ENCODE results near the gene ZNF239.
A peak's percentile ranks its signal among the peaks of the same experiment; 100 is the strongest.
"Not testable (repeated sequence)": the region's sequence is repeated elsewhere in the genome, so short reads cannot be mapped to it uniquely, and the experiment has no call there.

Gene ZNF239

DNA sequence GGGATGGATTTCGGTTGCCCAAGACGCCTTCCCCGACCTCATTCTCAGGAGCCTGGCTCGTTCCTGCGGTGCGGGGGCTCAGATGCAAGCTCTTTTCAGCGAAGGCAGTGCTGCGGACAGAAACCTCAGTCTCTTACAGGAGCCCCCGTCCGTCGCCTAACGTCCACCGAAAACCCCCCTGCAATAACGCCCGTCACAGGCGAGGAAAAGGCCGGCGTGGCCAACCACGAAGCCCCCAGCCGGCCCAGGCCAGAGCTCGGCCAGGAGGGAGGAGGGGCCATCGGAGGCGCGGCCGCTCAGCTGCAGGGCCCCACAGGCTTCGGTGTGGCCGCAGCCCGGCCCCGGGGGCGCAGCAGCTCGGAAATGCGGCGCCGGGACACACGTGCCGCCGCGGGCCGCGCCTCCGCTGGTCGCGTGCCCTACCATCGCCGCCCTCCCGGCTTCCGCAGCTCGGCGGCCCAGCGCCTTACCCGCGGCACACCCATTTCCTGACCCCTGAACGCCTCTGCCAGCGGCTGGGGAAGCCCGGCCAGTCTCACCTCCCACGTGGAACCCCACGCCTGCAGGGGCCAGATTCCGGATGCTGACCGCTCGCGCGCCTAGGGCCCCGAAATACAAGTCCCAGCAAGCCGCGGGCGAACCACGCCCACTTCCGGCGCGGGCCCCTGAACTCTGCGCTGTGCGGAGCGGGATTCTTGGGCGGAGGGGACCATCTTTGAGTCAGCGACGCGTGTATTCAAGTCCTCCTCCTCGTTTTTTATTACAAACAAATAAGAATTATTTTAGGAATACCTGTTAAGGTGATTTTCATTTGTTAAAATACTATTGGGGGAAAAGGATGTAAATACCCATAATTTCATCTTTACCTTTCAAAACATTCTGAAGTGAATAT, at the start of gene ZNF239:
ZNF239 (minus strand) TSS at position 616 of the 892 bp plus-strand sequence. CDS start 16,537 bp downstream, outside the sequence.
- no peak for TF ChIP-seq ZNF274 (IDR thresholded peaks at IDR 0.05; ENCODE audit: low read depth, low read length)
- peak within 1 kb of the TSS; percentile 38; the same call in 1 of the 2 replicates for H3K4me3 ChIP-seq (ENCODE audit: low read length)

DNA sequence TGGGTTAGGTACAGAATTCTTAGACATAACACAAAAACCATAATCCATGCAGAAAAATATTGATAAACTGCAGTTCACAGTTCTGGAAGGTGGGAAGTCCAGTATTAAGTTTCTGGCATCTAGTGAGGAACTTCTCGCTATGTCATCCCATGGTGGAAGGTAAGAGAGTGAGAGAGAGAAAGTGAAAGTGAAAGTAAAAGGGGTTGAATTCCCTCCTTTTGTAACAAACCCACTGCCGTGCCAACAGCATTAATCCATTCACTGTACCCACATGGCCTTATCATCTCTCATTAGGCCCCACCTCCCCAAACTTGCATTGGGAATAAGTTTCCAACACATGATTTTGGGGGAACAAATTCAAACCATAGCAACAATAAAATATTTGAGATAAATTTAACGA, 48.9 kb upstream of the ZNF239 start:
- no peak overlapping the region for H3K4me3 ChIP-seq (ENCODE audit: low read length)
- no peak for TF ChIP-seq ZNF274 (IDR thresholded peaks at IDR 0.05; ENCODE audit: low read depth, low read length)

DNA sequence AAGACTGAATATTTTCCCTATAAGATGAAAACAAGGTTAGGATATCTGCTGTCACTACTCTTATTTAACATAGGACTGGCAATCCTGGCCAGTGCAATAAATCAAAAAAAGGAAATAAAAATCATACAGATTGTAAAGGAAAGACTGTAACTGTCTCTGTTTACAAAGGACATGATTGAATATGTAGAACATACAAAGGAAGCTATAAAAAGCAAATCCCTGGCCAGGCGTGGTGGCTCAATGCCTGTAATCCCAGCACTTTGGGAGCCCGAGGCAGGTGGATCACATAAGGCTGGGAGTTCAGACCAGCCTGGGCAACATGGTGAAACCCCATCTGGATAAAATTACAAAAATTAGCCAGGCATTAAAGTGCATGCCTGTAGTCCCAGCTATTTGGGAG, 47.6 kb upstream of the ZNF239 start:
- no peak for TF ChIP-seq ZNF274 (IDR thresholded peaks at IDR 0.05; ENCODE audit: low read depth, low read length)
- no peak overlapping the region for H3K4me3 ChIP-seq (ENCODE audit: low read length)

DNA sequence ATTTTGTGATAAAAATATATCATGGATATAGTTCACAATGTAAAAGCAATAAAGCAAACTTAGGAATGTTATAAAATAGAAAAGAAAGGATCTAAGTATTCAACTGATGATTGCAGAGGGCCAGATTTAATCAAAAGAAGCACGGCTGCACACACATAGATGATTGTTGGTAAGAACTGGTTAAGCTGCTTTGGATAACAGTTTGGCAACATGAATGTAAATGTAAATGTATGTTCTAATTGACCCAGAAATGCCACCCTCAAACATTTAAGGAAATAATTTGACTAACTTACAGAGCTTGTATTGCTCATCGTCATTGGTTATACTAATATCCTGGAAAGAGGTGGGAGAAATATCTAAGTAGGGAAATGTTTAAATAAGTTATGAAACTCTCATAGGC, 45.0 kb upstream of the ZNF239 start:
- TF ChIP-seq ZNF274 (IDR thresholded peaks at IDR 0.05; ENCODE audit: low read depth, low read length), result no peak
- H3K4me3 ChIP-seq (ENCODE audit: low read length), result no peak overlapping the region

DNA sequence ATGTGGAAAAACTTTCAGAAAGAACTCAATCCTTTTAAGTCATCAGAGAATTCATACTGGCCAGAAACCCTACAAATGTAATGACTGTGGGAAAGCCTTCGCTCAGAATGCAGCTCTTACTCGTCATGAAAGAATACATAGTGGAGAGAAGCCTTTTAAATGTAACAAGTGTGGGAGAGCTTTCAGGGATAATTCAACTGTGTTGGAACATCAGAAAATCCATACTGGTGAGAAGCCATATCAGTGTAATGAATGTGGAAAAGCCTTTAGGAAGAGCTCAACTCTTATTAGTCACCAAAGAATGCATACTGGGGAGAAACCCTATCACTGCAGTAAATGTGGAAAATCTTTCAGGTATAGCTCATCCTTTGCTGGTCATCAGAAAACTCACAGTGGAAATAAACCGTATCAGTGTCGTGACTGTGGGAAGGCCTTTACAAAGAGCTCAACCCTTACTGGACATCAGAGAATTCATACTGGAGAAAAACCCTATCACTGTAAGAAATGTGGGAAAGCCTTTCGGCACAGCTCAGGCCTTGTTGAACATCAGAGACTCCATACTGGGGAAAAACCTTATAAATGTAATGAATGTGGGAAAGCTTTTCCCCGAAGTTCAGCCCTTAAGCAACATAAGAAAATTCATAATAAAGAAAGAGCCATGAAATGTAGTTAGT, 42.4 kb upstream of the ZNF239 start:
- peak; percentile 76 for TF ChIP-seq ZNF274 (IDR thresholded peaks at IDR 0.05; ENCODE audit: low read depth, low read length)
- H3K4me3 ChIP-seq (ENCODE audit: low read length), result no peak overlapping the region

DNA sequence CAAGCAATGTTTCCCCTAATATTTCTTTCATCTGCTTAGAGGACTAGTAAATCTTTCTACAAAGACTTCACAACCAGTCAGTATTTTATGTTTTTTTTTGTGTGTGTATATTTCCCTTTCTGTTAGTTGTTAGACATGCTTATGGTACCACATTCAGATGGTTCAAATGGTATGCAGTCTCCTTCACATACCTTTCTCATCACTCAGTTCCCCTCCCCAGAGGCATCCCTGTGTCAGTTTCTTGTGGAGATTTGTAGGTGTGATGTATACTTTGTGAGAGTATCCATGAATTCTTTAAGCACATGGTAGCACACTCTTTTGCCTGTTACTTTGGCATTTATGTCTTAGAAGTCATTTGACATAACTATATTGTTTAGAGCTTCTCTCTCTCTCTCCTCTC, 36.2 kb upstream of the ZNF239 start:
- no peak overlapping the region for H3K4me3 ChIP-seq (ENCODE audit: low read length)
- no peak for TF ChIP-seq ZNF274 (IDR thresholded peaks at IDR 0.05; ENCODE audit: low read depth, low read length)

DNA sequence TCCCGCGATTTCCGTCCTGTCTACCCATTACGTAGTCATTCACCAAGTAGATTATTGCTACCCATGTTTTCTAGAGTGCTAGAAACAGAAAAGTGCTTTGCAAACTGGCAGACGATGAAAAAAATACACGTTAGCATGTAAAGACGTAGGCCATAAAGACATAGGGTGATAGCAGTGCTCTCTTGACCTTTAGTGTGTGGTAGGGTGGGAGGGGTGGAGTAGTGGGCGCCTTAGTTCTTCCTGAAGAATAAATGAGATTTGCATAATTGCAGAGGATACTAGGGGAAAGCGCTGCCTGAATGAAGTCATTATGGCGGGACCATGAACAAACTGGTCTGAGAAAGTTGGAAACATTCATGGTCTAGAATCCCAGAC, 32.8 kb upstream of the ZNF239 start:
- peak overlapping the region; percentile 69; the same call in 1 of the 2 replicates for H3K4me3 ChIP-seq (ENCODE audit: low read length)
- no peak for TF ChIP-seq ZNF274 (IDR thresholded peaks at IDR 0.05; ENCODE audit: low read depth, low read length)

DNA sequence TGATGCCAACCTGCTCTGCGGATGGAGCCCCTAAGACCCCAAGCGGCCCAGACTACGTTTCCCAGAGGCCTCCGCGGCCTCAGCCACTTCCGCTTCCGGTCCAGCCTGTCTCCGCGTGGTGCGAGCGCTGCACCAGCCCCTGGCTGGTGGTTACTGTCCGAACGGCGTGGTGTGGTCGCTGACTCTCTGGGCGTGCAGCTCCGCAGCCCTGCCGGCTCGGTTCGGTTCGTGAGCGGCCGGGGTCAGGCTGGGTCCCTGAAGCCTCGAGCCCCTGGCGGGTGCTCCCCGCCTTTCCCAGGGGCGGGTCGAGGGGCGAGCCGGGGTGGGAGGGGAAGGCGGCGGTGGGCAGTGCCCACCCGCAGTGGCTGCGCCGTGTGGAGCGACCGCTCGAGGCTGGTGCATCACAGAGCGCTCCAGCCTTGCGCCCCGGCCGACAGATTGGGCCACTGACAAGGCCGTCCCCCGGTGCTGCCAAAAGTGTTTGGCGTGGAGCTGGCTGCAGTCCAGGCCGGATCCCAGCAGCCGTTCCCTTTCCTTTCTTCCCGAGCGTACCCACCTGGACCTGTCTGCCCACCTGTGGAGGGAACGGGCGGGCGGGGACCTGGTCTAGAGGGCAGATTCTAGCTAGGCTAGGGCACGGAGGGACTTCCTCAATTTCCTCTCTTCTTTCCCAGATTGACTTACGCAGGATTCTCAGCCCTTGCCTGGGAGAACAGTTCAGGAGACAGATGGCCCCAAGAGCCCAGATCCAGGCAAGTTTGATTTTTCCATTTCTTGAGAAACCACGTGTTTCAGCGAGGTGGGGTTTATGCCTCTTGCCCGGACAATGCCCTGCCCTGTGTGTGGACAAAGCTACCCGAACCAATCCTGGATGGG, 32.1 kb upstream of the ZNF239 start, which contains the start of gene ZNF485:
ZNF485 (plus strand) TSS at position 116 of the 876 bp plus-strand sequence; CDS start at position 729, 613 bp downstream.
- TF ChIP-seq ZNF274 (IDR thresholded peaks at IDR 0.05; ENCODE audit: low read depth, low read length), result no peak
- H3K4me3 ChIP-seq (ENCODE audit: low read length), result peak within 1 kb of the TSS; percentile 69

DNA sequence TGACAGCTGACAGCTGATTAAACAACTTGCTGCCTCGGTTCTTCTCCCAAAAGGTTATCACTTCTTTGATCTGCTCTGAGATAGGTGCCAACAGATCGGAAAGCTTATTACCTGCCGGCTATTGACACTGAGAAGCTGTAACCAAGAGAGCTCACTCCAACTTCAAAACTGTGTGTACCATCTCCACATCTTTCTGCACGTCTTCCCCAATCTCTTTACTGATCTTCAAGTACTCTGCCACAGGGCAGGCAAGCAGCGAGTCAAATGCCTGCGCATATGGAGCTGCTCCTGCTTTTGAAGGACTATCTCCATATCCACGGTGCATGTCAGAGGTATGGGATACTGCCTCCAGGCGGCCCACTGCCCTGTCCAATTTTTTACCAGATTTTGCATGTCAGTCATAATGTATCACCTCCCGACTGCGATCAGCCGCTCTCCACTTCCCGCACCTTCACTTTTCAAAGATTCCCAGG, 31.5 kb upstream of the ZNF239 start:
- H3K4me3 ChIP-seq (ENCODE audit: low read length), result no peak overlapping the region; the same call in 1 of the 2 replicates
- TF ChIP-seq ZNF274 (IDR thresholded peaks at IDR 0.05; ENCODE audit: low read depth, low read length), result no peak

DNA sequence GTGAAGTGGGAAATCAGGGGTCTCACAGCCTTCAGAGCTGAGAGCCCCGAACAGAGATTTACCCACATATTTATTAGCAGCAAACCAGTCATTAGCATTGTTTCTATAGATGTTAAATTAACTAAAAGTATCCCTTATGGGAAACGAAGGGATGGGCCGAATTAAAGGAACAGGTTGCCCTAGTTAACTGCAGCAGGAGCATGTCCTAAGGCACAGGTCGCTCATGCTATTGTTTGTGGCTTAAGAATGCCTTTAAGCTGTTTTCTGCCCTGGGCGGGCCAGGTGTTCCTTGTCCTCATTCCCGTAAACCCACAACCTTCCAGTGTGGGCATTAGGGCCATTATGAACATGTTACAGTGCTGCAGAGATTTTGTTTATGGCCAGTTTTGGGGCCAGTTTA, 27.2 kb upstream of the ZNF239 start:
- H3K4me3 ChIP-seq (ENCODE audit: low read length), result not testable (repeated sequence)

DNA sequence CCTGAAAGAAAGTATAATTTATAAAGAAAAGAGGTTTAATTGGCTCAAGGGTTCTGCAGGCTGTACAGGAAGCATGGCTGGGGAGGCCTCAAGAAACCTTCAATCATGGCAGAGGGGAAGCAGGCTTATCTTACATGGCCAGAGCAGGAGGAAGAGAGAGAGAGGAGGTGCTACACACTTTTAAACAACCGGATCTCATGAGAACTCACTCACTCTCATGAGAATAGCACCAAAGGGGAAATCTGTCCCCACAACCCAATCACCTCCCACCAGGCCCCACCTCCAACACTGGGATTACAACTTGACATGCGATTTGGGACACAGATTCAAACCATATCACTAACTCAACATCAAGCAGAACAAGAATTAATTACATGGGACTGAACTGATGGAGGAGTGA, 24.9 kb upstream of the ZNF239 start:
- TF ChIP-seq ZNF274 (IDR thresholded peaks at IDR 0.05; ENCODE audit: low read depth, low read length), result no peak
- H3K4me3 ChIP-seq (ENCODE audit: low read length), result no peak overlapping the region

DNA sequence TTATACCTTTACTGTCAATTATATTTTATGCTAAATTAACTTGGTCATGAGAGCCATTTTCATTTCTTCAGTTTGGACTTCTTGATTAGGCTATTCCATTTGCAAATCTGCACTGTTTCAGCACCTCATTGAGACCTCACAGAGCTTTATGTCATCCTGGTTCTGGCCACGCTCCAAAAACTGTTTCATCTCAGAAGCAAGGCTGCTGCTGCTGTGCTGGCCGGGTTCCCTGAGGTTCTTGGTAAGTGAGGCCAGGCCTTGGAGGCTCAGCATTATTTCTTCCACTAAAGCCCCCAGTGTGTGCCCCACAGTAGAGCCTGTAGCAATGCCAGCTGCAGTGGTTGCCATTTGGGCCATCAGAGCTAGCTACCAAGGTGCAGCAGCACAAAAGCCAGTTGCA, 24.0 kb upstream of the ZNF239 start:
- no peak for TF ChIP-seq ZNF274 (IDR thresholded peaks at IDR 0.05; ENCODE audit: low read depth, low read length)
- no peak overlapping the region for H3K4me3 ChIP-seq (ENCODE audit: low read length)

DNA sequence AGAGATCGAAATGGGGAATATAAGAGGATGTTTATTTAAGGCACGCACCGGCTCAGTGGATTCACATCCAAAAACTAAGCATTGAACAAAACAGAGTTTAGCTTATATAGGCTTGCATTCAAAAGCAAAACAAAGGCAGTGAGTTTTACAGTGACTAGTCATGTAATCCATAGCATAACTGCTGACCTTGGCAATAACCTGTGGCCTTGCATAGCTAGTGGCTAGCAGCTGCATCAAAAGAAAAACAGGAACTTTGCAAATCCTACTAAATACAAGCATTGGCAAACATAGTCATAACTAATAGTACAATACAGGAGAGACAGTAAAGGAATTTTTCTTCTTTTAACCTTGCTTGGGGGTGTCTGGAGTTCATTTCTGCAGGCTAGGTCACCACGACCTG, 22.1 kb upstream of the ZNF239 start:
- no peak overlapping the region; the same call in 1 of the 2 replicates for H3K4me3 ChIP-seq (ENCODE audit: low read length)
- TF ChIP-seq ZNF274 (IDR thresholded peaks at IDR 0.05; ENCODE audit: low read depth, low read length), result no peak

DNA sequence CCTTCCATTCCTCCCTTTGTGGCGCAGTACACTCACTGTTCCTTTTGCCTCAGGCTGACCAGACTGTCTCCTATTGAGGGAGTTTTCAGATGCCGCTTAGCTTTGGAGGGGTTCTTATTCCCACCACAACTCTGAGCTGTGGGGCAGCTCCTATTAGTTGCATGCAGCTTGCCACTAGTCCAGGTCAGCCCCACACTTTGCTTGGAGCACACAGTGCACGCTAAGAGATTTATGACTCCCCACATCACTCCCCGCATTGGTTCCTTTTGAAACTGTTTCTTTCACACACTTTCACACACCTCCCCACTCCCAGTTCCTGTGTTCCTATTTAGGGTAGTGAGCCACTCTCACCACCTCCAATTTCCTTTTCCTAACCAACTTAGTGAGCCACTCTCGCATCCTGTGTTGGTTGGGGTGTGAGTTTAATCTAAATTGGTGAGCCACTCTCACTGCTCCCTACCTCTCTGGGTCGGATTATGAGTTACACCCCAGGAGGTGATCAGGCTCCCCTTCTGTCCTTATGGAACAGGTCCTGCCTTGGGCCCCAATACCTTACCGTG, 21.4 kb upstream of the ZNF239 start:
- TF ChIP-seq ZNF274 (IDR thresholded peaks at IDR 0.05; ENCODE audit: low read depth, low read length), result no peak
- peak overlapping the region; percentile 51; the same call in 1 of the 2 replicates for H3K4me3 ChIP-seq (ENCODE audit: low read length)

All from GM08714 (cell line).